Kidney epithelial cell (primary cell): ENCODE results near the gene ERCC6L2. TPM values are rescaled to one million over a fixed set of nuclear protein-coding genes. Genes with fewer than 3 reads are reported as not detected.

Experiments
- DNase-seq: peaks from one replicate; pipeline ENCODE4 v3.0.0-alpha.2; 2010; ENCODE audit warnings: low read depth
- H3K27me3 ChIP-seq: 2 replicates; pipeline ENCODE4 v1.6.0; 2011; ENCODE audit warnings: low read length; ENCODE audit not compliant: control insufficient read depth, insufficient read depth
- H3K36me3 ChIP-seq: 2 replicates; pipeline ENCODE4 v1.5.1; 2011; ENCODE audit warnings: low read length; ENCODE audit not compliant: control insufficient read depth, insufficient read depth
- H3K4me3 ChIP-seq: 2 replicates; pipeline ENCODE4 v1.5.1; 2011; ENCODE audit warnings: low read depth, mild to moderate bottlenecking, control low read depth, low read length
- CTCF ChIP-seq: IDR thresholded peaks from 2 replicates; pipeline ENCODE4 v1.5.1; 2011; ENCODE audit warnings: mild to moderate bottlenecking, moderate library complexity, low read length, control low read depth, inconsistent platforms; ENCODE audit not compliant: insufficient read depth, poor library complexity, severe bottlenecking
- total RNA-seq: library from RNA; depleted of rRNA; stranded (reverse); fragments of >200 nt; gene quantifications from 2 replicates; pipeline ENCODE4 v1.2.3, GENCODE V29; 2015

ERCC6L2 gene
- total RNA-seq, 1 donor from 2014 or later, result 50.8 TPM

GRCh38 chr9:95834281-95834907 lies 41.1 kb upstream of the ERCC6L2 start:
- no peak for DNase-seq
- Histone ChIP-seq H3K4me3 (no peak overlapping the region), H3K27me3 (no peaks in the 10 kb centered on the region), H3K36me3 (no peaks in the 10 kb centered on the region)
- no peak for TF ChIP-seq CTCF

GRCh38 chr9:95835393-95835792 lies 40.1 kb upstream of the ERCC6L2 start:
- no peak for DNase-seq
- no peak for TF ChIP-seq CTCF
- no peak overlapping the region for H3K4me3 ChIP-seq
- no peaks in the 10 kb centered on the region for H3K36me3 ChIP-seq
- no peaks in the 10 kb centered on the region for H3K27me3 ChIP-seq

GRCh38 chr9:95836072-95836471 lies 39.4 kb upstream of the ERCC6L2 start:
- TF ChIP-seq CTCF, result no peak
- no peak overlapping the region for H3K4me3 ChIP-seq
- no peaks in the 10 kb centered on the region for H3K36me3 ChIP-seq
- H3K27me3 ChIP-seq, result no peaks in the 10 kb centered on the region
- no peak for DNase-seq

- TF ChIP-seq CTCF, result no peak
- DNase-seq, result no peak
- no peaks in the 10 kb centered on the region for H3K36me3 ChIP-seq
- H3K4me3 ChIP-seq, result no peak overlapping the region
- H3K27me3 ChIP-seq, result no peaks in the 10 kb centered on the region
Observed at GRCh38 chr9:95839012-95839411, 36.5 kb upstream of the ERCC6L2 start.

GRCh38 chr9:95840074-95840473 lies 35.4 kb upstream of the ERCC6L2 start:
- TF ChIP-seq CTCF, result no peak
- Histone ChIP-seq H3K36me3 (no peaks in the 10 kb centered on the region), H3K4me3 (no peak overlapping the region), H3K27me3 (no peaks in the 10 kb centered on the region)
- no peak for DNase-seq

- no peaks in the 10 kb centered on the region for H3K36me3 ChIP-seq
- no peaks in the 10 kb centered on the region for H3K27me3 ChIP-seq
- no peak for DNase-seq
- H3K4me3 ChIP-seq, result no peak overlapping the region
- no peak for TF ChIP-seq CTCF
Observed at GRCh38 chr9:95841377-95841776, 34.1 kb upstream of the ERCC6L2 start.
